NCI-H510A (cell line): ENCODE results near the gene SETD4.

ENCODE experiments used
- DNase-seq: peaks from one replicate; lab custom pipeline; 2025; lab: John Stamatoyannopoulos, UW

Gene SETD4

GRCh38 chr21:36045993-36046392 is 14.3 kb downstream of the SETD4 start:
- DNase-seq = no peak

- DNase-seq = no peak
Measured at GRCh38 chr21:36044056-36044455, 16.3 kb downstream of the SETD4 start.

- no peak for DNase-seq
Measured at GRCh38 chr21:36041910-36042309, 18.4 kb downstream of the SETD4 start.

GRCh38 chr21:36040389-36040788 is 19.9 kb downstream of the SETD4 start:
- no peak for DNase-seq

- DNase-seq = no peak
Measured at GRCh38 chr21:36039861-36040260, 20.5 kb downstream of the SETD4 start.

- DNase-seq = no peak
Measured at GRCh38 chr21:36038701-36039497, 21.4 kb downstream of the SETD4 start.

- DNase-seq = no peak
Measured at GRCh38 chr21:36035381-36035791, 24.9 kb downstream of the SETD4 start.

- DNase-seq = no peak
Measured at GRCh38 chr21:36034211-36034913, 26.0 kb downstream of the SETD4 start.

GRCh38 chr21:36032647-36033406 is 27.5 kb downstream of the SETD4 start:
- no peak for DNase-seq

GRCh38 chr21:36030581-36031189 is 29.6 kb downstream of the SETD4 start:
- DNase-seq = no peak

- DNase-seq = no peak
Measured at GRCh38 chr21:36029309-36029708, 31.0 kb downstream of the SETD4 start.

GRCh38 chr21:36028127-36029069 is 31.9 kb downstream of the SETD4 start:
- no peak for DNase-seq

- no peak for DNase-seq
Measured at GRCh38 chr21:36027347-36027746, 33.0 kb downstream of the SETD4 start.

- no peak for DNase-seq
Measured at GRCh38 chr21:36024782-36025181, 35.5 kb downstream of the SETD4 start.

GRCh38 chr21:36023092-36023480 is 37.2 kb downstream of the SETD4 start:
- no peak for DNase-seq

GRCh38 chr21:36022427-36023091 is 37.8 kb downstream of the SETD4 start:
- no peak for DNase-seq

- no peak for DNase-seq
Measured at GRCh38 chr21:36021251-36021837, 39.0 kb downstream of the SETD4 start.

- no peak for DNase-seq
Measured at GRCh38 chr21:36015045-36015444, 45.3 kb downstream of the SETD4 start.

- DNase-seq = no peak
Measured at GRCh38 chr21:36010801-36011200, 49.5 kb downstream of the SETD4 start.

- DNase-seq = no peak
Measured at GRCh38 chr21:36008505-36008904, 51.8 kb downstream of the SETD4 start.
